SK-N-SH (cell line): ENCODE results near the gene ASB4. TPM values are rescaled to one million over a fixed set of nuclear protein-coding genes. Genes with fewer than 3 reads are reported as not detected.
A peak's percentile ranks its signal among the peaks of the same experiment; 100 is the strongest.

ENCODE experiments used
- CTCF ChIA-PET: fragments of 300-600, 350-600 bp; formaldehyde crosslinking; extraction: SDS; loops from one replicate; lab custom pipeline; 2021; lab: Yijun Ruan, JAX
- POLR2A ChIA-PET: fragments of 350-600 bp; sonication (Branson Sonifier 250); formaldehyde crosslinking; extraction: SDS; loops from one replicate; lab custom pipeline; 2020; ENCODE audit warnings: antibody characterized with exemption, inconsistent platforms; lab: Yijun Ruan, JAX
- DNase-seq: peaks from one replicate; pipeline ENCODE4 v3.0.0; 2012
- H2AFZ ChIP-seq: fragments of 200-600 bp; sonication (generic); 2 replicates; pipeline ENCODE4 v1.8.1; 2016; ENCODE audit warnings: antibody characterized with exemption, mild to moderate bottlenecking, low read depth
- H3F3A ChIP-seq: fragments of 200-600 bp; sonication (generic); replicated peaks from 2 replicates; pipeline ENCODE3; 2016; ENCODE audit warnings: antibody characterized with exemption, mild to moderate bottlenecking; ENCODE audit not compliant: insufficient read depth
- H3K27ac ChIP-seq, 2 experiments: fragments of 200-500 bp in 1 of 2; fragments of 200-600 bp in 1 of 2; sonication (Bioruptor generic) in 1 of 2; sonication (generic), shearing (Covaris generic) in 1 of 2; 2 replicates each; pipeline versions ENCODE4 v1.5.1 to v1.6.1; 2014 to 2016; ENCODE audit warnings: low read depth in 2 of 2, inconsistent platforms in 1 of 2, low read length in 1 of 2, mild to moderate bottlenecking in 1 of 2, mixed read lengths in 1 of 2
- H3K27me3 ChIP-seq: fragments of 200-600 bp; sonication (generic), shearing (Covaris generic); 2 replicates; pipeline ENCODE4 v1.6.1; 2016; ENCODE audit warnings: mixed run types; ENCODE audit not compliant: insufficient read depth
- H3K36me3 ChIP-seq, 2 experiments: fragments of 200-500 bp in 1 of 2; fragments of 200-600 bp in 1 of 2; sonication (Bioruptor generic) in 1 of 2; sonication (generic) in 1 of 2; replicated peaks in 1 of 2; 2 replicates each; pipeline versions ENCODE3 to v1.5.1; 2014 to 2016; ENCODE audit warnings: low read length in 1 of 2, mild to moderate bottlenecking in 1 of 2; ENCODE audit not compliant: insufficient read depth in 2 of 2, control insufficient read depth in 1 of 2
- H3K4me1 ChIP-seq, 2 experiments: fragments of 200-500 bp in 1 of 2; fragments of 200-600 bp in 1 of 2; sonication (Bioruptor generic) in 1 of 2; sonication (generic), shearing (Covaris generic) in 1 of 2; 2 replicates each; pipeline versions ENCODE4 v1.5.1 to v1.6.1; 2014 to 2016; ENCODE audit warnings: low read depth in 1 of 2, low read length in 1 of 2, mixed run types in 1 of 2; ENCODE audit not compliant: insufficient read depth in 2 of 2, control insufficient read depth in 1 of 2
- H3K4me2 ChIP-seq: fragments of 200-600 bp; sonication (generic), shearing (Covaris generic); 2 replicates; pipeline ENCODE4 v1.6.1; 2017; ENCODE audit warnings: mixed run types
- H3K4me3 ChIP-seq, 2 experiments: fragments of 200-500 bp in 1 of 2; fragments of 200-600 bp in 1 of 2; sonication (Bioruptor generic) in 1 of 2; sonication (generic), shearing (Covaris generic) in 1 of 2; 2 replicates each; pipeline versions ENCODE4 v1.5.1 to v1.8.1; 2014 to 2016; ENCODE audit warnings: low read depth in 2 of 2, inconsistent platforms in 1 of 2, low read length in 1 of 2, mild to moderate bottlenecking in 1 of 2, mixed read lengths in 1 of 2, moderate library complexity in 1 of 2
- H3K79me2 ChIP-seq: fragments of 200-600 bp; sonication (generic); 2 replicates; pipeline ENCODE4 v1.8.1; 2017; ENCODE audit warnings: mild to moderate bottlenecking; ENCODE audit not compliant: insufficient read depth
- H3K9ac ChIP-seq: fragments of 200-600 bp; sonication (generic); 2 replicates; pipeline ENCODE4 v1.6.1; 2017; ENCODE audit warnings: mixed run types
- H3K9me2 ChIP-seq: fragments of 200-600 bp; sonication (generic); 2 replicates; pipeline ENCODE4 v1.6.1; 2017; ENCODE audit warnings: mixed run types
- H3K9me3 ChIP-seq: fragments of 200-600 bp; sonication (generic); 2 replicates; pipeline ENCODE4 v1.6.1; 2017; ENCODE audit warnings: mixed run types, mild to moderate bottlenecking, moderate library complexity
- H4K20me1 ChIP-seq: fragments of 200-600 bp; sonication (generic); 2 replicates; pipeline ENCODE4 v1.6.1; 2017; ENCODE audit warnings: mild to moderate bottlenecking, mixed run types; ENCODE audit not compliant: insufficient read depth
- CTCF ChIP-seq: fragments of 200-600 bp; sonication (generic); IDR thresholded peaks from 2 replicates; pipeline ENCODE4 v1.6.1; 2017; ENCODE audit warnings: antibody characterized with exemption, mild to moderate bottlenecking, moderate library complexity
- EP300 ChIP-seq, 2 experiments: IDR thresholded peaks; 2 replicates each; pipeline versions ENCODE4 v1.4.0 to v1.6.1; 2012; ENCODE audit warnings: borderline replicate concordance in 1 of 2, low read depth in 1 of 2, low read length in 1 of 2
- FOSL2 ChIP-seq: IDR thresholded peaks from 2 replicates; pipeline ENCODE4 v1.4.0; 2012; ENCODE audit warnings: low read depth, mild to moderate bottlenecking, moderate library complexity, borderline replicate concordance
- FOXM1 ChIP-seq: IDR thresholded peaks from 2 replicates; pipeline ENCODE4 v1.4.0; 2012; ENCODE audit warnings: low read depth, mild to moderate bottlenecking
- IRF3 ChIP-seq: fragments of 150-350 bp; IDR thresholded peaks from 2 replicates; pipeline ENCODE4 v1.6.1; 2016; ENCODE audit warnings: mild to moderate bottlenecking, low read depth, low read length
- RAD21 ChIP-seq: IDR thresholded peaks from 2 replicates; pipeline ENCODE4 v1.6.1; 2012; ENCODE audit warnings: mild to moderate bottlenecking, low read length
- REST ChIP-seq: IDR thresholded peaks from 2 replicates; pipeline ENCODE4 v1.6.1; 2012; ENCODE audit warnings: mild to moderate bottlenecking, low read depth, low read length, moderate library complexity
- RFX5 ChIP-seq: IDR thresholded peaks from 2 replicates; pipeline ENCODE4 v1.6.1; 2012; ENCODE audit warnings: mild to moderate bottlenecking, improper control_type of control experiment, low read length
- RXRA ChIP-seq: IDR thresholded peaks from 2 replicates; pipeline ENCODE4 v1.4.0; 2012; ENCODE audit warnings: low read depth, mild to moderate bottlenecking, borderline replicate concordance
- SIN3A ChIP-seq: IDR thresholded peaks from 2 replicates; pipeline ENCODE4 v1.6.1; 2012; ENCODE audit warnings: low read depth, mild to moderate bottlenecking, low read length, moderate library complexity, borderline replicate concordance
- TAF1 ChIP-seq: IDR thresholded peaks from 2 replicates; pipeline ENCODE4 v1.6.1; 2012; ENCODE audit warnings: low read depth, mild to moderate bottlenecking, low read length, moderate library complexity, borderline replicate concordance
- TCF12 ChIP-seq: IDR thresholded peaks from 2 replicates; pipeline ENCODE4 v1.4.0; 2012
- WGBS: methylation state at CpG from one replicate; pipeline ENCODE4 v1.1.6; 2017; ENCODE audit warnings: low lambda C conversion rate; 5-methylcytosine and 5-hydroxymethylcytosine counted together
- polyA plus RNA-seq, 3 experiments: library from polyadenylated mRNA; depleted of rRNA; stranded (reverse); fragments of >200 nt; gene quantifications; 2 replicates each; pipeline ENCODE4 v1.2.3, GENCODE V29; 2012

ASB4 gene
- polyA plus RNA-seq, 1 of the 3 experiments (the other 2 are of a cell fraction), result not detected

- no peak for TF ChIP-seq REST
- no peak for TF ChIP-seq CTCF
- no peak for TF ChIP-seq FOXM1
- TF ChIP-seq TCF12, result no peak
- TF ChIP-seq TAF1, result no peak
Observed at GRCh38 chr7:95508780-95509179, 23.0 kb downstream of the ASB4 start (continued).

- no peaks in the 10 kb centered on the region for H3K9me2 ChIP-seq
- no peaks in the 10 kb centered on the region for H3K79me2 ChIP-seq
- TF ChIP-seq SIN3A, result no peak
- no peak for TF ChIP-seq FOSL2
- no peak for TF ChIP-seq TCF12
- no peak for TF ChIP-seq RXRA
- no peak for TF ChIP-seq RFX5
- no peak for TF ChIP-seq IRF3
- TF ChIP-seq RAD21, result no peak
- TF ChIP-seq EP300 (IDR thresholded peaks at IDR 0.05; ENCODE audit: borderline replicate concordance in 1 of 2, low read depth in 1 of 2, low read length in 1 of 2), result no peak
- no peak overlapping the region for H3K27ac ChIP-seq
- H3K4me2 ChIP-seq, result no peak overlapping the region
- WGBS, result 32% methylated on average over 5 of the region's 5 CpGs
- no peaks in the 10 kb centered on the region for H4K20me1 ChIP-seq
- H2AFZ ChIP-seq, result no peak overlapping the region
- no peaks in the 10 kb centered on the region for H3F3A ChIP-seq
- DNase-seq, result peak; percentile 52
- H3K27me3 ChIP-seq, result no peaks in the 10 kb centered on the region
- no peak overlapping the region for H3K9ac ChIP-seq
- no peaks in the 10 kb centered on the region for H3K36me3 ChIP-seq
- H3K4me1 ChIP-seq, result peaks cover 0 to 4% of the 10 kb centered on the region in 2 experiments; a peak in 2 of 4 replicates
- no peak overlapping the region for H3K4me3 ChIP-seq
- ChIA-PET CTCF (interaction anchor here (0.7 to 8.0 kb wide), 8 partner anchors 13 to 181 kb away, joined by 3 to 292 read pairs (median 6); no protein-coding TSS in a partner anchor), POLR2A (no interaction called here)
- H3K9me3 ChIP-seq, result no peaks in the 10 kb centered on the region
Observed at GRCh38 chr7:95509199-95509598, 23.5 kb downstream of the ASB4 start.
